GM19467 (cell line): ENCODE measurements around the gene IL23R.
"Not testable (repeated sequence)": the region's sequence is repeated elsewhere in the genome, so short reads cannot be mapped to it uniquely, and the experiment has no call there.

Experiments
- ATAC-seq: cut with Tn5 transposase; IDR thresholded peaks from one replicate; pipeline ENCODE4 v1.9.1; 2021; ENCODE audit warnings: mild to moderate bottlenecking, moderate library complexity; ENCODE audit not compliant: unreplicated experiment

Gene IL23R

GRCh38 chr1:67191668-67192520 lies 25.6 kb downstream of the IL23R start:
- ATAC-seq = no peak

DNA sequence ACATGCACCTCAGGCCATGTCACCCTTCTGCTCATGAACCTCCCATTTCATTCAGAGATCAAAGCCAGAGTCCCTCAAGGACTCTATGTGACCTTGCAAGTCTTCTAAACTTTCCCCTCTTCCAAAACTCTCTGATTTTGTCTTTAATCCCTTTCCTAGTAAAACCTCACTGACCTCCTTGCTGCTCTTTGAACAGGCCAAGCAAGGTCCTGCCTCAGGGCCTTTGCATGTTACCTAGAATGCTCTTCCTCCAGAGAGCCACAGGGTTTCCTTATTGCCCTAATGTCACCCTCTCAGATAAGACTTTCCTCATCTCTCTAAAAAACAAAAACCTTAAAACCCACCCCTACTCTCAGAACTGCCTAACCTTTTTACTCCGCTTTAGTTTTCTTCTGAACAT lies 26.6 kb downstream of the IL23R start:
- no peak for ATAC-seq

DNA sequence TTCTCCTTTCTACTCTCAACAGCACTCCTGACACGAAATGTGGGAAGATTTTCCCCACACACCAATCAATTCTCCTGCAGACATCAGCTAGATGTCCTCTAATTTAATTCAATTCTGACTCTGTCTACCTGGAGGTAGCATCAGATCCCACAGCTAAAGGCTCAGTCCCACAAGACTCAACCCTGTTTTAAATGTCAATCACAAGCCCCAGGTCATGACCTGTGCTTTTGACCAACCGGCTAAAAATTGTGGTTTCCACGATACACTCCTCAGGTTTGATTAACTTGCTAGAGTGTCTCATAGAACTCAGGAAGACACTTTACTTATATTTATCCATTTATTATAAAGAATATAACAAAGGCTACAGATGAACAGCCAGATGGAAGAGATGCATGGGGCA lies 27.4 kb downstream of the IL23R start:
- no peak for ATAC-seq

- peak; percentile 89 for ATAC-seq
These were observed 28.1 kb downstream of the IL23R start for GRCh38 chr1:67194209-67194863.

DNA sequence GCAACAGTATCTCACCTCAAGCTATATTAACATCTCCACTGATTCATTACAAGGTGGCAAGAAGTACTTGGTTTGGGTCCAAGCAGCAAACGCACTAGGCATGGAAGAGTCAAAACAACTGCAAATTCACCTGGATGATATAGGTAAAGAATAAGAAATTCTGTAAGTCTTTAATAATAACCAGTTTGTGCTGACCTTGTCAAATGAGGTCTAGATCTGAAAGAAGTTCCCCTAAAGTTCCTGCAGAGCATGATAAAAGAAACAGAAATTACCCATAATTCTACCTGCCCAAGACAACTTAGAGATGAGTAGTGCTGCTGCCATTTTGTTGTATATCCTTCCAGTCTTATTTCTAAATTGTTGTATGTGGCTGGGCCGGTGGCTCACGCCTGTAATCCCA lies 34.5 kb downstream of the IL23R start:
- ATAC-seq = no peak

- ATAC-seq = no peak
These were observed 35.6 kb downstream of the IL23R start for GRCh38 chr1:67201891-67202290.

GRCh38 chr1:67204298-67204980 lies 38.2 kb downstream of the IL23R start:
- no peak for ATAC-seq

DNA sequence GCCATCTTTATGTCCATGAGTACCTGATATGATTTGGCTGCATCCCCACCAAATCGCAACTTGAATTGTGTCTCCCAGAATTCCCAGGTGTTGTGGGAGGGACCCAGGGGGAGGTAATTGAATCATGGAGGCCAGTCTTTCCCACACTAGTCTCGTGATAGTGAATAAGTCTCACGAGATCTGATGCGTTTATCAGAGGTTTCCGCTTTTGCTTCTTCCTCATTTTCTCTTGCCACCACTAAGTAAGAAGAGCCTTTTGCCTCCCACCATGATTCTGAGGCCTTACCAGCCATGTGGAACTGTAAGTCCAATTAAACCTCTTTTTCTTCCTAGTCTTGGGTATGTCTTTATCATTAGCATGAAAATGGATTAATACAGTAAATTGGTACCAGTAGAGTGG lies 41.1 kb downstream of the IL23R start:
- ATAC-seq = not testable (repeated sequence)

DNA sequence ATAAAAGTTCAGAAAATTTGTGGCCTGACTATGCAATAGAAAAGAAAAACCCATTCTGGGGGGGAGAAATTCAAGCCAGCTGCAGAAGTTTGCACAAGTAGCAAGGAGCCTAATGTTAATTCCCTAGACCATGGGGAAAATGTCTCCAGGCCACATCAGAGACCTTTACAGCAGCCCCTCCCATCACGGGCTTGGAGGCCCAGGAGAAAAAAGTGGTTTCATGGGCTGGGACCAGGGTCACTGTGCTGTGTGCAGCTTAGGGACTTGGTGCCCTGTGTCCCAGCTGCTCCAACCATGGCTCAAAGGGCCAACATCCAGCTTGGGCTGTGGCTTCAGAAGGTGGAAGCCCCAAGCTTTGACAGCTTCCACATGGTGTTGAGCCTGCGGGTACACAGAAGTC lies 42.0 kb downstream of the IL23R start:
- no peak for ATAC-seq

- ATAC-seq = no peak
These were observed 43.3 kb downstream of the IL23R start for GRCh38 chr1:67209521-67209920.

- ATAC-seq = no peak
These were observed 45.6 kb downstream of the IL23R start for GRCh38 chr1:67211589-67212563.

DNA sequence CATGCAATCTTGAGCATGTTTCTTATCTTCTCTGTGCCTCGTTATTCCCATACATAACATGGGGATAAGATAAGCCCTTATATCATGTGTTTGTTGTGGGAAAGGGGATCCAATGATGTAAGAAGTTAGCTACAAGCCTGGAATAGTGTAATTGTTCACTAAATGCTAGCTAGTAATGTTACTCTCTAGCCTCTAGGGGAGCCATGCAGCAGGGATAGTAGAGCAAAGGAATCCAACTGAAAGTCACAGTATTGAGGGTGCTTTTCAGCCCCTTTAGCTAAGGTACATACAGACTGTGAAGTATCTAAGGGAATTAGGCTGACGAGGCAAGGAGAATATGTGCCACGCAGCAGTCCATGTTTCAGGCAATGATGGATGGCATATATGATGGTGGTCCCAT lies 46.9 kb downstream of the IL23R start:
- no peak for ATAC-seq

GRCh38 chr1:67213948-67214347 lies 47.7 kb downstream of the IL23R start:
- ATAC-seq = no peak

GRCh38 chr1:67214420-67215174 lies 48.3 kb downstream of the IL23R start:
- peak; percentile 65 for ATAC-seq

GRCh38 chr1:67216401-67216800 lies 50.1 kb downstream of the IL23R start:
- ATAC-seq = no peak

GRCh38 chr1:67217417-67217816 lies 51.2 kb downstream of the IL23R start:
- no peak for ATAC-seq

DNA sequence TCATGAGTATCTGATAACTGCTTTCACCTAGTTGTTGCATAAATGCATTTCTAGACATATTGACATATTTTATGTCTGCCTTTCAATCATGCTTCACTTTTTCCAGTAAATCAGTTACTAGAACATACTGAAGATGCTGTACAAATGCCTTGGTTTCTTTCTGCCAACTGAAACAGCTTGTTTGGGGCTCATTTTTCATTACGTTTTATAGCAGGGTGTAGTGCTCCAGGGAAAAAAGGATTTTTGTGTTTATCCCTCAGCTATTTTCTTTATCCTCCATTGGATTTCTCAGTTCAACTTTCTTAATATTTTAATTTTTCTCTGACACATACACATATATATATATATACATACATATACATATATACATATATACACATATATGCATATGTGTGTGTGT lies 51.7 kb downstream of the IL23R start:
- ATAC-seq = no peak

GRCh38 chr1:67224856-67225255 lies 58.6 kb downstream of the IL23R start:
- no peak for ATAC-seq

DNA sequence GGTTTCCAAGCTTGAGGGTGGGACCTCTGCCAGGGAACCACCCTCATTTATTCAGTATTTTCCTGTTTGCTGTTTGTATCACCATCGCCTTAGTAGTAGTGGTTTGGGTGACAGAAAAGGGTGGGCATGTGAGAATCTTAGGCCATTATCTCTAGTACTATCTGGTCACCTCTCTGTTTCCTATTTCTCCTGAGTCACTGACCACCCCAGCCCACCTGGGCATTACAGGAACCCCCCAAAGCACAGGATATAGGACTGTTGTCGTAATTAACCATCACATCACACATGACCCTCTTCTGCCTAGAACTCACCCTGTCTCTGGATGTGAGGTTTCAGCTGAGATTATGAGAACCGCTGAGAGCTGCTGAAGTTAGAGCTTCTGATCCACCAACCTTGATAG lies 60.4 kb downstream of the IL23R start:
- ATAC-seq = no peak

GRCh38 chr1:67227196-67227595 lies 60.9 kb downstream of the IL23R start:
- no peak for ATAC-seq
